Neural progenitor cell (in vitro differentiated cells): Measurements from ENCODE around the gene GJA5.

Source experiments
- EZH2phosphoT487 ChIP-seq: fragments of 200-600 bp; sonication (generic); IDR thresholded peaks from 2 replicates; pipeline ENCODE4 v1.6.1; 2017; ENCODE audit warnings: antibody characterized with exemption
- TF ChIP-seq, protein P1 (sequence below): fragments of 200-600 bp; sonication (generic); IDR thresholded peaks from 2 replicates; pipeline ENCODE4 v1.5.1; 2017; ENCODE audit warnings: antibody characterized with exemption, mild to moderate bottlenecking

DNA sequence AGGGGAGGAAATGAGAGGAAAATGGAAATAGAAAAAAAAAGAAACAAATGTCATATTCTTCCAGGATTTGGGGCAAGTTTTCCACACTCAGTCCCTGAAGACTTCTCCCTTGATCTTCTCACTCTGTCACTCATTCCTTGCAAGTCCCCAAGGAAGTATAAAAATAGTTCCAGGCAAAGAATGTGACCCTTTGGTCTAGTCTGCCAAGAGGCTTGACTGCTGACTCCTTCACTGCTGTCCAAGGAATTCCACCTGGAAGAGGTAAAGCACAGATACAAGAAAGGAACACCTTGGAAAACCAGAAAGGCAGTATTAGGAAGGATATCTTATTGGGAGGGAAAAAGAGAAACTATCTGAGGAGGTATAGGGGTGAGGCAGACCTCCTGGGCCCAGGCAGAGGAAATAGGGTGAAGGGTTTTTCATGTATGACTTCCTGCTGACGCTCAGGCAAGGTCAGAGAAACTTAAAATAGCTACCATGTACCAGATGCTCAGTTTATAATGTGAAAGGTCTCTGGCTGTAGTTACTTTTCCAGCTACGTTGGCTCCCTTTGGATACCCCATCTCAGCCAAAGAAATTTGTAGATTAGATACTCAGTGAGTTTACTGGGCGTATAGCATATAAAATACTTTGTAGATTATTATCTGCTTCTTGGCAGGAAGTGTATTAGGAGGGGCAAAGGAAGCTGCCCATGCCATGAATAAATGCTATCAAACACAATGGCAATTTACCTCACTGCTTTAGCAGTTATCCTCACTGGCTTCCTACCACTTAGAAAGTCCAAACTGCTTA is 2.0 kb upstream of the GJA5 start:
- TF ChIP-seq, protein P1, sequence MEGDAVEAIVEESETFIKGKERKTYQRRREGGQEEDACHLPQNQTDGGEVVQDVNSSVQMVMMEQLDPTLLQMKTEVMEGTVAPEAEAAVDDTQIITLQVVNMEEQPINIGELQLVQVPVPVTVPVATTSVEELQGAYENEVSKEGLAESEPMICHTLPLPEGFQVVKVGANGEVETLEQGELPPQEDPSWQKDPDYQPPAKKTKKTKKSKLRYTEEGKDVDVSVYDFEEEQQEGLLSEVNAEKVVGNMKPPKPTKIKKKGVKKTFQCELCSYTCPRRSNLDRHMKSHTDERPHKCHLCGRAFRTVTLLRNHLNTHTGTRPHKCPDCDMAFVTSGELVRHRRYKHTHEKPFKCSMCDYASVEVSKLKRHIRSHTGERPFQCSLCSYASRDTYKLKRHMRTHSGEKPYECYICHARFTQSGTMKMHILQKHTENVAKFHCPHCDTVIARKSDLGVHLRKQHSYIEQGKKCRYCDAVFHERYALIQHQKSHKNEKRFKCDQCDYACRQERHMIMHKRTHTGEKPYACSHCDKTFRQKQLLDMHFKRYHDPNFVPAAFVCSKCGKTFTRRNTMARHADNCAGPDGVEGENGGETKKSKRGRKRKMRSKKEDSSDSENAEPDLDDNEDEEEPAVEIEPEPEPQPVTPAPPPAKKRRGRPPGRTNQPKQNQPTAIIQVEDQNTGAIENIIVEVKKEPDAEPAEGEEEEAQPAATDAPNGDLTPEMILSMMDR, result no peak
- no peak for TF ChIP-seq EZH2phosphoT487
